Common myeloid progenitor, CD34-positive (primary cell): Measurements from ENCODE around the gene RTRAF.

ENCODE experiments used
- CTCF ChIA-PET: fragments of 350-600 bp; sonication (Branson Sonifier 250); formaldehyde crosslinking; loops from one replicate; lab custom pipeline; 2021; ENCODE audit warnings: antibody characterized with exemption; lab: Charles Lee
- POLR2A ChIA-PET: fragments of 350-600 bp; sonication (Branson Sonifier 250); formaldehyde crosslinking; loops from one replicate; lab custom pipeline; 2021; ENCODE audit warnings: antibody characterized with exemption; lab: Charles Lee
- DNase-seq, 3 donors: peaks; one replicate each; pipeline versions ENCODE4 v3.0.0 to v3.0.0-alpha.2; 2013
- H3K27ac ChIP-seq, 2 experiments: 1 replicate in 1 of 2; 2 replicates in 1 of 2; pipeline ENCODE4 v1.7.0; 2013; ENCODE audit warnings: inconsistent platforms in 2 of 2, low read length in 2 of 2, mild to moderate bottlenecking in 2 of 2, low read depth in 1 of 2, moderate library complexity in 1 of 2; ENCODE audit not compliant: severe bottlenecking in 2 of 2, insufficient read depth in 1 of 2, poor library complexity in 1 of 2
- H3K27me3 ChIP-seq, 5 experiments: replicated peaks in 2 of 5; 1 replicate in 3 of 5; 2 replicates in 2 of 5; pipeline versions ENCODE4 v1.6.1 to v1.7.0; 2013; ENCODE audit warnings: low read length in 4 of 5, mild to moderate bottlenecking in 2 of 5, moderate library complexity in 2 of 5, inconsistent platforms in 1 of 5; ENCODE audit not compliant: insufficient read depth in 5 of 5, control insufficient read depth in 4 of 5
- H3K36me3 ChIP-seq, 4 experiments: 1 replicate in 2 of 4; 2 replicates in 2 of 4; pipeline versions ENCODE4 v1.6.1 to v1.7.0; 2013; ENCODE audit warnings: low read length in 3 of 4, control low read depth in 1 of 4, mild to moderate bottlenecking in 1 of 4; ENCODE audit not compliant: control insufficient read depth in 4 of 4, insufficient read depth in 4 of 4
- H3K4me1 ChIP-seq, 4 experiments: 1 replicate in 3 of 4; 2 replicates in 1 of 4; pipeline versions ENCODE4 v1.6.1 to v1.7.1; 2013; ENCODE audit warnings: low read length in 3 of 4, mild to moderate bottlenecking in 3 of 4, control low read depth in 1 of 4, inconsistent platforms in 1 of 4, moderate library complexity in 1 of 4; ENCODE audit not compliant: control insufficient read depth in 4 of 4, insufficient read depth in 4 of 4; ENCODE audit errors: control extremely low read depth in 1 of 4
- H3K4me3 ChIP-seq, 7 experiments: 1 replicate in 4 of 7; 2 replicates in 3 of 7; pipeline versions ENCODE4 v1.5.1 to v1.7.0; 2013; ENCODE audit warnings: mild to moderate bottlenecking in 7 of 7, low read length in 6 of 7, moderate library complexity in 6 of 7, inconsistent platforms in 2 of 7, low read depth in 2 of 7, control low read depth in 1 of 7; ENCODE audit not compliant: insufficient read depth in 4 of 7, control insufficient read depth in 1 of 7; ENCODE audit errors: extremely low read depth in 1 of 7
- H3K9me3 ChIP-seq, 5 experiments: 1 replicate in 4 of 5; 2 replicates in 1 of 5; pipeline versions ENCODE4 v1.6.1 to v1.7.1; 2013; ENCODE audit warnings: low read length in 4 of 5, mild to moderate bottlenecking in 2 of 5, inconsistent platforms in 1 of 5, low read depth in 1 of 5, moderate library complexity in 1 of 5; ENCODE audit not compliant: control insufficient read depth in 4 of 5, insufficient read depth in 2 of 5; ENCODE audit errors: control extremely low read depth in 1 of 5
- WGBS: methylation state at CpG from one replicate; pipeline ENCODE4 v1.1.5; 2013; ENCODE audit not compliant: insufficient coverage; 5-methylcytosine and 5-hydroxymethylcytosine counted together

Gene RTRAF

GRCh38 chr14:51969852-51970540, 19.4 kb upstream of the RTRAF start:
- no peak for DNase-seq
- Histone ChIP-seq H3K4me3 (no peak overlapping the region), H3K27me3 (no peaks in the 10 kb centered on the region), H3K9me3 (no peaks in the 10 kb centered on the region), H3K36me3 (peaks cover 0 to 2% (median 0%) of the 10 kb centered on the region in 4 experiments), H3K27ac (no peak overlapping the region), H3K4me1 (no peaks in the 10 kb centered on the region)
- POLR2A ChIA-PET = no interaction called here
- CTCF ChIA-PET = interaction anchor here (1.2 to 5.3 kb wide), 2 partner anchors 8 to 190 kb away, joined by 4 to 37 read pairs; no protein-coding TSS in a partner anchor
- WGBS = 59% methylated on average over 5 of the region's 6 CpGs

GRCh38 chr14:51972566-51972965, 16.8 kb upstream of the RTRAF start:
- Histone ChIP-seq H3K27me3 (no peaks in the 10 kb centered on the region), H3K9me3 (no peaks in the 10 kb centered on the region), H3K27ac (no peak overlapping the region), H3K4me1 (no peaks in the 10 kb centered on the region), H3K4me3 (no peak overlapping the region), H3K36me3 (no peaks in the 10 kb centered on the region)
- 96% methylated on average over 3 of the region's 7 CpGs for WGBS
- ChIA-PET CTCF (no interaction called here), POLR2A (no interaction called here)
- no peak for DNase-seq

- Histone ChIP-seq H3K4me3 (no peak overlapping the region), H3K27ac (no peak overlapping the region), H3K4me1 (peaks cover 0 to 6% (median 4%) of the 10 kb centered on the region in 4 experiments), H3K36me3 (no peaks in the 10 kb centered on the region), H3K9me3 (no peaks in the 10 kb centered on the region), H3K27me3 (no peaks in the 10 kb centered on the region)
- DNase-seq = no peak
- WGBS = 100% methylated on average over 2 of the region's 5 CpGs
- POLR2A ChIA-PET = interaction anchor here (1.3 kb wide), 1 partner anchor 43 kb away, joined by 4 read pairs; no protein-coding TSS in a partner anchor
- CTCF ChIA-PET = interaction anchor here (0.8 to 5.7 kb wide), 10 partner anchors 9 to 202 kb away, joined by 3 to 71 read pairs (median 4); no protein-coding TSS in a partner anchor
Observed at GRCh38 chr14:51977075-51977474, 12.3 kb upstream of the RTRAF start.

DNA sequence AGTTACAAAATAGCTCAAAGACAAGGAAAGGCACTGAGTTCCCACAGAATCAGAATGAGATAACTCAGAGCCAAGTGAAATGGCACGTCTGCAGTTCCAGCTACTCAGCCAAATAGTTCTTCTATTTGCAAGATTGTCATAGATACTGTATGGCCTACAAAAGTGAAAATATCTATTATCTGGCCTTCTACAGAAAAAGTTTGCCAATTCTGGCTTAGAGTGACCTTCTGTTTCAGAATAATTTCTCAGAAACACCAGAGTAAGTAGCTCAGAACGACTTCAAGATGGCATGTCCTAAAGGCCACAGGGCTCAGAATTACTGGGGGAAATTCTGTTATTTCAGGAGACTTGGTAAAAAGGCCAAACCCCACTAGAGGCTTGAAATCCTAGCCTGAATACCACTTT, 10.7 kb upstream of the RTRAF start:
- DNase-seq = peak in 1 of 3 donors; percentile 5
- peaks cover 0 to 6% (median 4%) of the 10 kb centered on the region in 4 experiments for H3K4me1 ChIP-seq
- CTCF ChIA-PET = interaction anchor here (0.8 to 5.7 kb wide), 36 partner anchors 10 to 696 kb away, joined by 3 to 71 read pairs (median 4); partner anchors contain the start of genes FRMD6 and GNG2
- H3K27ac ChIP-seq = no peak overlapping the region
- no peak overlapping the region for H3K4me3 ChIP-seq
- WGBS = 60% methylated on average over 1 of the region's 2 CpGs
- H3K27me3 ChIP-seq = no peaks in the 10 kb centered on the region
- peaks cover 0 to 4% (median 0%) of the 10 kb centered on the region in 5 experiments for H3K9me3 ChIP-seq
- no peaks in the 10 kb centered on the region for H3K36me3 ChIP-seq
- POLR2A ChIA-PET = interaction anchor here (1.2 kb wide), 1 partner anchor 151 kb away, joined by 3 read pairs; no protein-coding TSS in a partner anchor

DNA sequence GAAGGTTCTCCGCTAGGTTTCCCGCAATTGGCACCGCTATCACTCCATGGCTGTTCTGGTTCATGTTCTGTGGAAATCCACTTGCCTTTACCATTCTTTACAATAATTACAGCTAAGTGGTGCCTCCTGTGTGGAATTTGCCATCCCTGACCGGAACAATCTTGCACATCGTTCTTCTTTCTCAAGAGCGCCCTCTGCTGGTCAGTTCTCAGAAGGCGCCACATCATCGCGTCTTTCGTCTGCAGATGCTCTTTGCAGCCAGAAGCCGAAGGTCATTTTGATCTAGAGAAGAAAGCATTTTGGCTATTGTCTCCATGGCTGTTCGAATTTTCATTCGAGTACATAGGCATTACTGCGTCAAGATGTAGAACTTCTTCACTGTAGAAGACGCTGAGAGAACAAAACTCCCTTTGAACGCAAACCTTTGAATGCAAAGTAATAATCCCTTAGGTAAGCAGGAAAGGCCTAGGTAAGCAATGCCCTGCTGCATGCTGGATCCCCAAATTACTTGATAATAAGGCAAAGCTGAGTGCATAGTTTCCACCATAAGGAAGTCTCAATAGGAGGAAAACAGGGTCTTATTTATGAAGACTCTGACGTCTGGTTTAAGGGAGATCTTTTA, 10.1 kb upstream of the RTRAF start:
- ChIA-PET POLR2A (interaction anchor here (1.2 kb wide), 1 partner anchor 151 kb away, joined by 3 read pairs; no protein-coding TSS in a partner anchor), CTCF (interaction anchor here (0.8 to 5.7 kb wide), 36 partner anchors 11 to 696 kb away, joined by 3 to 71 read pairs (median 4); partner anchors contain the start of genes FRMD6 and GNG2)
- peak; percentile 81 to 90 (median 86) for DNase-seq

DNA sequence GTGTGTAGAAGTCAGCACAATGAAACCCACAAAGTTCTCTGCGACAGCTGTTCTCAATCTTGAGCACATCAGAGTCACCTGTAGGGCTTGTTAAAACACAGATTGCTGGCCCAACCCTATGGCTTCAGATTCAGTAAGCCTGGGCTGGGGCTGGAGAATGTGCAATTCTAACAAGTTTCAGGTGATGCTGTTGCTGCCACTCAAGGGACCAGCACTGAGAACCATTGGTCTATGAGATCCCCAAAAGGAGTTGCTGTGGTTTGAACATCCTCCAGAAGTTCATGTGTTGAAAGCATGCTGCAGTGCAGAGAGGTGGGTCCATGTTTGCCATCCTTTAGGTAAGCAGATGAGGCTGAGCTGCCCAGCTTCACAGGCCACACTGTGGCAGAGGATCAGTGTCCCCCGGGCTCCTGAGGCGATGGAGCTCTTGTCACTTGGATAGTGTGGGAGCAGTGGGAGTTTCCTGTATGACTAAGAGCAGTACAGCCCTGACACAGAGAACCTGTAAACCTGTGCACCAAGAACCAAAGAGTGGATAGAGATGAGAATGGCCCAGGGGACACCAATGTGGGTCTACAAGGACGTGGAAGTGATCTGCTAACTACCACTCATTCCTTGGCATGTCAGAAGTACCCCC, 8.0 kb upstream of the RTRAF start:
- no peak for DNase-seq
- ChIA-PET CTCF (interaction anchor here (1.2 to 5.7 kb wide), 7 partner anchors 13 to 205 kb away, joined by 4 to 71 read pairs (median 9); no protein-coding TSS in a partner anchor), POLR2A (no interaction called here)
- Histone ChIP-seq H3K9me3 (peaks cover 0 to 5% (median 0%) of the 10 kb centered on the region in 5 experiments), H3K36me3 (no peaks in the 10 kb centered on the region), H3K27ac (no peak overlapping the region), H3K4me1 (peaks cover 0 to 6% (median 4%) of the 10 kb centered on the region in 4 experiments), H3K4me3 (no peak overlapping the region), H3K27me3 (no peaks in the 10 kb centered on the region)
- 100% methylated on average over 4 of the region's 4 CpGs for WGBS

More for the DNA sequence above, 10.1 kb upstream of the RTRAF start:
- Histone ChIP-seq H3K4me3 (no peak overlapping the region), H3K9me3 (peaks cover 0 to 5% (median 0%) of the 10 kb centered on the region in 5 experiments), H3K4me1 (peaks cover 0 to 6% (median 4%) of the 10 kb centered on the region in 4 experiments), H3K27ac (no peak overlapping the region), H3K36me3 (no peaks in the 10 kb centered on the region), H3K27me3 (no peaks in the 10 kb centered on the region)
- WGBS = 30% methylated on average over 17 of the region's 17 CpGs
